ENCODE measurements around the gene JMJD6.

Gene JMJD6

DNA sequence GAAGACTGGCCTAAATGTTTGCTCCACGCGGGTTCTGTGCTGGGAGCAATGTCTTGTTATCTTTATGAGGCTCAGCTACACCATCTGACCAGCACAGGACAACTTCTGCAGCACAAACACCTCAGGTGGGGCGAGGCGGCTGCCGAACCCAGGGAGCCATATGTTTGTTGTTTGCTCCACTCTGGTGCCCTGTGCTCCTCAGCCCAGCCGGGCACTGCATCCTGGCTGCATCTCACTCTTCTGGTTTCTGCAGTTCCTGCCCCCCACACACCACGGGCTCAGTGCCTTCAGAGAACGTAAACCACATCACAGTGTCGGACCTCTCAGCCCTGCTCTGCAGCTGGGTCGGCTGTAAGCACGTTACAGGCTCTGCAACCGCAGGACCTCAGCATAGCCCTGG lies 48.1 kb downstream of the JMJD6 start:
- no peak for DNase-seq

DNA sequence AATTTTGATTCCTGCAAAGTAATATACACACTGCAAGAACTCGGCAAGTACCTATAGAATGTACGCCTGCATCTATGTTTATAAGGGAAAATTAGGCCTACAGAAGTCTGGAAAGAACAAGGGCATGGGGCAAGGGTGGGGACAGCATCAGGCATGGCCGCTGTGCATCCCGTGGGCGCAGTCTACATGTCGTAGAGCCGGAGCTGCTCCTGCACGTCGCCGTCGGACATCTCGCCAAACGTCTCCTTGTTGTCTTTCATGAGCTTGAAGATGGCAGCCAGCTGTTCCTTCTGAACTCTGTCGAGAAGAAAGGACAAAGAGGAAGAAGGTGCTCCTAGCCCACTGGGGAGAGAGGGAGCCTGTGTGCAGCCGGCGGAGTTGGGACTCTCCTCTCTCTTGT lies 49.0 kb downstream of the JMJD6 start:
- DNase-seq = no peak

DNA sequence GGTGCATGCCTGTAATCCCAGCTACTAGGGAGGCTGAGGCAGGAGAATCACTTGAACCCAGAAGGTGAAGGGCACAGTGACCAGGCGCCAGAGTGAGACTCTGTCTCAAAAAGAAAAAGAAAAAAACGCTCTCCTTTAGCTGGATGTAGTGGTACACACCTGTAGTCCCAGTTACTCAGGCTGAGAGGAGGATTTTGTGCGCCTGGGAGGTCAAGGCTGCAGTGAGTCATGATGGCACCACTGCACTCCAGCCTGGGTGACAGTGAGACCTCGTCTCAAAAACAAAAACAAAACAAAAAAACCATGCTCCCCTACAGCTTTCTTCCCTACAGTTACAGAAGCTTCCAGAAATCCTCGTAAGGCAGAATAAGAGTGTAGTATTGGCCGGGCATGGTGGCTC lies 49.8 kb downstream of the JMJD6 start:
- no peak for DNase-seq

DNA sequence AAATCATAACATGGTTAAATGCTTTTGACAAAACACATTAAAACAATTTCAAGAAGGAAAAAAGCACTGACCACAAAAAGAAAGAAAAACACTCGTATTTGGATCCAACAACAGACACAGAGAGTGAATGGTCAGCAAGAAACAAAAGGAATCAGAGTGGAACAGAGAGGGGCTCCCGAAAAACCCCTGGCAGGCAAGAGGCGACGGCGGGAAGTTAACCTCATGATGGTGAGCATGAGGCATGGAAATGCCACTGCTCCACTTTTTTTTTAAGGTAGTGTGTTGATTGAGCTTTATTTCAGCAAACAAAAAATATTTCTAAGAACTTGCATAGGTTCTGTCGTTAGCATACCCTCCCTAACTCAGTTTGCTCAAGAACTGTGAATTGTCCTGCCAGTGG lies 50.8 kb downstream of the JMJD6 start:
- DNase-seq = no peak

DNA sequence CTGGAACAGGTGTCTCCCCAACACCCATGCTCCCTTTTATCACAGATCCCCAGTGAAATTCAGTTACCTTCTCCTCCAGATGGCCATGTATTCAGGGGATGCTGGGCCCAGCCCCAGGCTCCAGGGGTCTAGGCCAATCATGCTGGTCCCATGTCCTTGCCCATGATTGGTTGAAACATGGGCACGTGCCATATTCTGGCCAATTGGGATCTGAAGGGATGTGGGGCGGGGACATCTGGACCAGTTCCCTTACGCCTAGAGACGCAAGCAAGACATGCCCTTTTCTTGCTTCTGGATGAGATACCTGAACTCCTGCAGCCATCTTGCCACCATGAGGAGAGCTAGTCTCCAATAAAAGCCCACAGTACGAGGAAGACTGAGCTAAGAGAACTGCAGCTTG lies 51.8 kb downstream of the JMJD6 start:
- DNase-seq = no peak

- no peak for DNase-seq
These were observed 52.7 kb downstream of the JMJD6 start for GRCh38 chr17:76673729-76674128.

DNA sequence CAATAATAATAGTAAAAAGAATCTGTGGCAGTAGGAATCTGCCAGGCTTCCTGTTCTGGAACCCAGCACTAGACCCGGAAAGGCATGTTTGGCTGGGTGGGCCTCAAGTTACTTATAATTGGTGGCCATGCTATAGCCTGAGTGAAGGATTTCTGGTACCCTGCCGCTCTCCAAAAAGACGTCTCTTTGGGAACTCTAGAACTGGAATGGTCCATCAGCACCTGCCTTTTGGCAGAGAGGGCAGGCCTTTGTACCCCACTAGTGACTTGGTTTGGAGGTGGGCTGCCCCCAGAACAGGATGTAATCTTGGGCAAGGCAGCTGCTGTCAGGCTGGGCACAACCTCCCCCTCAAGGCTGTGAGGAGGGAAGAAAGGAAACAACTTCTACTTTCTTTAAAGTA lies 53.5 kb downstream of the JMJD6 start:
- no peak for DNase-seq

DNA sequence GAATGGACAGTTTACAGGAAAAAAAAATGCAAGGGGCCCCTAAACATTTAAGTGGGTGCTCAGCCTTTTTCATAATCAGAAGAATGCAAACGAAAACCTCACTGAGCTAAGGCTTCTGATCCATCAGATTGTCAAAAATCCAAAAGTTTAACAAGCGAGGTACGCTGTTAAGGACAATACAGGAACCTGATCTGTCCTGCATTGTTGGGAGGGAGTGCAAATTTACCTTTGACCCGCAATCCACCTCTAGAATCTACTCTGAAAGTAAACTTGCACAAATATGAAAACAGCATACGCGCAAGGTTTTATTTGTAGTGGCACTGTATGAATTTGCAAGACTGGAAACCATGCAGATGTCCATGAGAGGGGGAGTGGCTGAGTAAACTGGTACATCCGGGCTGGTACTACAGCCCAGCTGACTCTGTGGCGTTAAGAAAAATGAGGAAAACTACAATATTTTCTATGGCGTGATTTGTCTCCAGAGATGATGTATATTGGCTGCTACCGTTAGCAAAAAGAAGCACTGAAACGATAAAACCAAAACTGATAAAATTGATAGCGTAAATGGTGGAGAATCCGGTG lies 54.0 kb downstream of the JMJD6 start:
- DNase-seq = peak in 1 of 2 experiments; percentile 16

DNA sequence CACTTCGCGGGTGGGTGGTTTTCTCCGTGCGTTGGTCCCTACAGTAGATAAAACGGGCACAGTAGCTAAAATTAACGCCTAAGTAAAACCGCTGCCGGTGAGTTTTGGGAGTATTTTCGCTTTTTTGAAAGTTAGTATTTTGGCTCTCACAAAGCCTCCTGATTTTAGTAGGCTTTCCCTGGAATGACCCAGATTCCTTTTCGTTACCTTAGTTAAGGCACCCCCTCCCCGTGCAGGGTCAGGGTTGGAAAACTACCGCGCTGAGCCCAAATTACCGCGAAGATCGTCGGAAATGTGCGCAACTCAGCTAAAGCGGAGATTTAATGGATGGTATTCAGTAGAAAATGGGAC lies 54.5 kb downstream of the JMJD6 start:
- no peak for DNase-seq

- peak; percentile 100 for DNase-seq
These were observed 55.1 kb downstream of the JMJD6 start for GRCh38 chr17:76671123-76671911.

GRCh38 chr17:76670718-76671122 lies 55.7 kb downstream of the JMJD6 start:
- no peak for DNase-seq

- DNase-seq = no peak
These were observed 56.2 kb downstream of the JMJD6 start for GRCh38 chr17:76670020-76670717.
